Activated CD8-positive, alpha-beta memory T cell treated with anti-CD3 and anti-CD28 coated beads for 24 hours (primary cell): ENCODE data around the gene TEAD1.

ENCODE experiments used
- DNase-seq: peaks from one replicate; pipeline ENCODE4 v3.0.0-alpha.2; 2020

TEAD1 gene

DNA sequence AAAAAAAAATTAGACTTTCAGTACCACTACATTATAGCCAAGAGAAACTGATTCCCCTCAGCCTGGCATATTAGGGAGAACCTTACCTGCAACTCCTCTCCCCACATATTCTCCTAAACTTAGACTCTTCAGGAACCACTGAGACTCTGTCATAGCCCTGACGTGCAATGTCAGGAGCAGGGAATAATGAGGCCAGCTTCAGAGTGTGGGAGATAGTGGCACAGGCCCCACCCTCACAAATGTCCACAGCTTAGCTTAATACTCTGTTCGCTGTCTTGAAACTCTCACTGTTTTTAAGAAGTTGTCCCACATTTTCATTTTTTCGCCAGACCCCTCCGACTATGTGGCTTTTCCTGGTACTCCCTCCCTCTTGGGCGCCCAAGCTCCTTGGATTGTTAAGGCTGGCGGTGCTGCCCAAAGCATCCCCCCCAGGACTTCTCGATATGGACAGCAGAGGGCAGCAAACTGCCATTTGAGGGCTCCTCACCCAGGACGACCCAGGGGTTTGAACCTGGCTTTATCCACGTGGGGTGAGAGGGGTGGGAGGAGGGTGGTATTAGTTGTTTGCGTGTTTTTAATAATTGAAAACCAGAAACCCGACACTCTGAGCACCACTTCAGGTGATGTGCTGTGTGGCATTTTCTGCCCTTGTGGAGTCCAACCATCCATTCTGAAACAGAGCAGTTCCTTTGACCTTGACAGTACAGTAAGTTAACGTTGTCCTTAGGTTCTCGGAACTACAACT lies 289.7 kb downstream of the TEAD1 start:
- DNase-seq, result peak; percentile 84

DNA sequence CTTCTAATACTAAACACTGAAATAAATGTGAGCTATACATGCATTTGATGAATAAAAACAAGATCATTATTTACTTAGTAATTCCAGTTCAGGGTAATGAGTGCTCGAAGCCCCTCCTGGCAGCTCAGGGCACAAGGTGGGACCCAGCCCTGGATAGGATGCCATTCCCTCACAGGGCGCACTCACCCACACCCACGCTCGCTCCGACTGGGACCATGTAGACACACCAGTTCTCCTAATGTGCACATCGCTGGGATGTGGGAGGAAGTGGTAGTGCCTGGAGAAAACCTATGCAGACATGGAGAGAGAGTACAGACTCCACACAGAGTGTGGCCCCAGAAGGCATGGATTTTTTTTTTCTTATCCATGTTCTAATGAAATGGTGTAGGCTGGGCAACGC lies 290.4 kb downstream of the TEAD1 start:
- DNase-seq, result no peak

DNA sequence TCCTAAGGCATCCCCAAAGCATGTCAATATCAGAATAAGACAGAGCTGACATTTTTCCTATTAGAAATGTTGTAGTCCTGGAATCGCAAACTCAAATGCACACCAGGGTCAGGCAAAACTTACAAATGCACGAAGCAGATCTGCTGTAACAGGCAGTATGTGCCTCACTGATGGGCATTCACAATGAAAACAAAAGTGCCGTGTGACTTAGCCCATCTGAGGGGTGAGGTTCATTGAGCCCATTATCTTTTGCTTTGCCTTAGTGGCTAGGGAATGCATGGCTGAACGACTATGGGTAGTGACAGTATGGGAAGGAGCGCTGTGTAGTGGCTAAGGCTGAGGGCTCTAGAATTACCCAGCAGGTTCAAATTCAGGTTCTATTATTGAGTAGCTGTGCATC lies 291.8 kb downstream of the TEAD1 start:
- DNase-seq, result no peak

DNA sequence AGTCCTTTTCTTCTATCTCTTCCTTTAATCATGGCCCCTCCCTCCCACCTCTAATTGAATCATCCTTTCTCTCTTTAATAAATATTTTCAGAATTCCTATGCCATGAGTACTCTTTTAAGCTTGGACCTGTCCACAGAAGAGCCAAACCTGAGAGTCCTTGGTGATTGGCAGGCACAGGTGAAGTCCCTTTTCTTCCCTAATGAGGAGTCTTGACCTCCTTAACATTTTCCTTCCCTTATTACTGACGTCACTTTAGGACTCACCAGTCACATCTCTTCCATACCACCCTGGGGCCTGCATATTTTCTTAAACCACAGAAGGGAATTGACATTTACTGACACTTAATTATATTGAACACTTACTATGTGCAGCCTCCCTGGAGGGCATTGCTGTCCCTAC lies 293.9 kb downstream of the TEAD1 start:
- no peak for DNase-seq

DNA sequence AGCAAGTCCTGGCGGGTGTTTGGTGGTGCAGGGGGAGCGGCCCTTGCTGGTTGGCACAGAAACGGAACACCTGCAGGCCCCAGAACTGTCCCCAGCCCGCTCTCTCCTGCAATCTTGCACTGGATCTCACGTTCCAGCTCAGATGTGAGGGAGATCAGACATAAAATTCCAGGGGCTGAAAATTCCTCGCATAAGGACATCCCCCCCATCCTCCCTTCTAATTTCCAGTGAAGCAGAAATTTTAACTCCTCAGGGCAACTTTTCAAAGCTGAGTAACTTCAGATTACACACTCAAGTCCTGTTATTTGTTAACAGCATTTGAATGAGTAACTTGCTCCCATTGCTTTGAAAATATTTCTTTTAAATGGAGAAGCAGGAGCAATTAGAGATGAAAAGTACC lies 294.6 kb downstream of the TEAD1 start:
- no peak for DNase-seq

DNA sequence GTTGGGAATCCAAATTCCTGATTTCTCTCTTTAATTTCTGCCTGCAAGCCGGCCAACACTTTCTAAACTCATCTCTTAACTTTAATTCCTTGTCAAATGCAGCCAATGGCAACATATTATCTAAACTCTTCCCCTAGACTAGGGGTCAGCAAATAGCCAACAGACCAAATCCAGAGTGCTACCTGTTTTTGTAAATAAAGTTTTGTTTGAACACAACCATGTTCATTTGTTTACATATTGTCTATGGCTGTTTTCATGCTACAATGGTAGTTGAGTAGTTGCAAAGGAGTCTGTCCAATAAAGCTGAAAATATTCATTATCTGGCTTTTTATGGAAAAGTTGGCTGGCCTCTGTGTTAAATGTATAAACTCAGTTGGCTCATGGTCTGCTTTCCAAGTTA lies 297.7 kb downstream of the TEAD1 start:
- no peak for DNase-seq

DNA sequence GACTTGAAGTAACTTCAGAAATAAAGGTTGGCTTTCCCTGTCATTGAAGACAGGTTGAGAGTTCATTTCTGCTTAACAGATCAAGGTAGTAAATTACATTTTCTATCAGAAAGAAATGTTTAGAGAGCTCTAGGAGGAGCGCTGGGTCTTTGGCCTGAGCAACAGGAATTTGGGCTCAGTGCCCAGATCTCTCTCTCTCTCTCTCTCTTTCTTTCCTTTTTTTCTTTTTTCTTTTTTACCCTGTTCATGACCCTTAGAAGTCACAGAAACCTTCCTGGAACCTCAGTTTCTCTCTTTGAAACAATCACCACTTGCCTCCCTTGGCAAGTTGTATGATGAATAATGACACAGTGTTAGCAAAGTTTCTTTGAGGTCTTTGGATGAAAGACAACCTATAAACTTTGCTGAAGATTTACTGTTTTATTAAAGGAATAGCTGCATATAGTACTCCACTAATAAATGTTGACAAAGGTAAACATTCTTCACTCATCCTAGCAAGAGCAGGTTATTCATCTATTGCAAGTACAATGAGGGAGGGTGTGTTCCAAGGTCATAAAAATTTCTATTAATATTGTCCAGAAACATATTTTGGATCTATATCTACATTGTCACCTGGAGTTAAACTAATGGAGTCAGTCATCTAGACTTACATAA lies 299.4 kb downstream of the TEAD1 start:
- no peak for DNase-seq

DNA sequence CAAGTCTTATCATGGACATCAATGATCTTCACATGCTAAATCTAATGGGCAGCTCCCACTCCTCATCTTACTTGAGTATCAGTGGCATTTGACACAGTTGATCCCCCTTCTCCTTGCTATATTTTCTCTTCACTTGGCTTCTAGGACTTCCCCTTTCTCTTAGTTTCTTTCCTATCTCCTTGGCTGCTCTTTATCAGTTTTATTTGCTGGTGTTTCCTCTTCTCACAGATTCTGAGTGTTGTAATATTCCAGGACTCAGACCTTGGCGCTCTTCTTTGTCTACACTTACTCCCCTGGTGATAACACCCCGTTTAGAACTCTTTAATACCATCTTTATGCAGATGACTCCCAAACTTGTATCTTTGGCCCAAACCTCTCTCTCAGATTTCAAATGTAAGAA lies 301.0 kb downstream of the TEAD1 start:
- DNase-seq, result no peak

DNA sequence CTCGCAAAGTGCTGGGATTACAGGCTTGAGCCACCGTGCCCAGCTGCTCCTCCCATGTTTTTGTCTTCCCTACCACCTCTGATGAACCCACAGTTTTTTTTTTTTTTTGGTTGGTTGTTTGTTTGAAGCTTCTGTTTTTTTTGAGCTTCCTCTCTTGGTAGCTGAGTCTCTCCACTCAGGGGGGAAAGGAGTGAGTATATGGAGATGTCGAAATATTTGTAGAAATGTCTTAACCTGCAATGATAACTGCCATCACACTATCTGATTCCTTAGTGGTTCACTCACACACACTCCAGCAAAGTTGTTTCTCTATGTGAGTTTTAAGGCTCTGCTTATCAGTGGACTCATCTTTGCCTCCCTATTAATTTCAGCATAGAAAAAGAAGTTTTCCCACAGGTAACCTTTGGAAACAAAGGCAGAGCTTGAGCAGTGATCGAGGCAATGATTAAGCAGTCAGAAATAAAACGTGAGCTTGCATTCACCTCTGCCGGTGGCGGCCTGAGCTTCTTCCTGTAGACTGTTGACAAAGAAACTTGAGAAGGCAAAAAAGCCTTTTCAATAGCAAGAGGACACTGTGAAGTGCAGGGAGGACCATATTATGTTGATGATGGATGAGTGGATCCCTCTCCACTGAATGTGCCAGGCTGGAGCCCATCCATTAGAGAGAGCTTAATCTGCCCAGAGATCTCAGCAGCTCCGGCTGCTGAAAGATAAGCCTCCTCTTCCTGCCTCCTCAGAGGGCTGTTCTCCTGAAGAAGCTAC lies 305.9 kb downstream of the TEAD1 start:
- no peak for DNase-seq

DNA sequence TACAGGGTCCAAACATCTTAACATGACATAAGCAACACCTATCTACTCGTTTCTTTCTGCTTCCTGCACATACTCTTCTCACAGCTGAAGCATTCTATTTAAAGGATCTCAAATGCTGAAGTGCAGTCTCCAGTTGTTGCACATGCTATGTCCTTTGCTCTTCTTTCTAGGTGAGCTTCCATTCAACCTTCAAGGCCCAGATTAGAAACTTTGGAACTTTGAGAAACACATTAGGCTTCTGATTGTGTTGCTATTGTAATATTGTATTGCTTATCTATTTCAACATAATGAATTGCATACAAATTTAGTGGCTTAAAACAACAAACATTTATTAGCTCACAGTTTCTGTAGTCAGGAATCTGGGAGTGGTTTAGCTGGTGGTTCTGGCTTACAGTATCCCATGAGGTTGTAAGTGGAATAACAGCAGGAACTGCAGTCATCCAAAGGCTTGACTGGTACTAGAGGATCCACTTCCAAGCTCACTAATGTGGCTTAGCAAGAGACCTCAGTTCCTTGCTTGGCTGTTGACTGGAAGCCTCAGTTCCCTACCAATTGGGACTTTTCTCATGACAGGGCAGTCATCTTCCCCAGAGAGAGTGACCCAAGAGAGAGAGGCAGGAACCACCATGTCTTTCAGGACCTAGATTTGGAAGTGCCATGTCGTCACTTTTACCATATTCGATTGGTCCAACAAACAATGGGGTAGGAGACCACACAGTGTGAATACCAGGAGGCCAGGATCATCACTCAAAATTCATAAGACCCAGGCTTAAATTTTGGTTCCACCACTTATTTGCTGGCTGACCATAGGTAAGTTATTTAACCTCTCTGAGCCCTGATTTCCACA lies 307.7 kb downstream of the TEAD1 start:
- no peak for DNase-seq

DNA sequence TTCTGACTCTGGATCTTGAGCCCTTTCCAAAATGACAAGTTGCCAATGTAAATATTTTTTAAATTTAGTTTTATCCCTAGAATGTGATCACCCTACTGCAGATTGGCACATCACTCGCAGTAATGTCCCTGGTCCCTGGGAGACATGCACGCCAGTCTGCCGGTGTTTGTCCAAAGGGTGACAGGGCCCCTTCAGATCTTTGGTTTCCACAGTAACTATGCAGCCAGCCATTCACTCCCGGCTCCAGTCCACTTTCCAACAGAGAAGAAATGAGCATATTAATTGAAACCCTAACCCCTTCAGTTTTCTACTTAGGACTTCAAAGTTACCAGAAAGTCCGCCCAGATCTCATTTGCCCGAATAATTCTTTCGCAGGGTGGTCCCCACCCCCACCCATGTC lies 309.1 kb downstream of the TEAD1 start:
- DNase-seq, result no peak

DNA sequence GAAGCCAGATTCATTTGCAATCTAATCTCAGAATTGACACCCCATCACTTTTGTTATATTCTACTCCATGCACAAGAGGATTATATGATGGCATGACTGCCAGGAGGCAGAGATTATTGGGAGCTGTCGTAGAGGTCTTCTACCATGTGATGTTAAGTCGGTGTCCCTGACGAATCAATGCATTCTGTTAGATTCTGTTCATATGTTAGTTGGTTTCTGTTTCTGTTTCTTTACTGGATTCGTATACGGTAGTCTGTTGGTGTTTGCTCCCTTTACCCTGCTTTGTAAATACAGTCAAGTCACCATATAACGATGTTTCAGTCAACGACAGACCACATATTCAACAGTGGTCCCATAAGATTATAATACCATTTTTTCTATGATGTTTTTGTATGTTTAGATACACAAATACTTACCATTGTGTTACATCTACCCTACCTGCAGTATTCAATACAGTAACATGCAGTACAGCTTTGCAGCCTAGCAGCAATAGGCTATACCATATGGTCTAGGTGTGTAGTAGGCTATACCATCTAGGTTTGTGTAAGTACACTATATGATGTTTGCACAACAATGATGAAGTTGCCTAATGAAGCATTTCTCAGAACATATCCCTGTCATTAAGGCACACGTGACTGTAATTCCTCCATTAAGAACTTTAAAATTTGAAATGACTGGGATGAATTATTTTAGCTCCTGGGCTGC lies 312.1 kb downstream of the TEAD1 start:
- DNase-seq, result no peak

DNA sequence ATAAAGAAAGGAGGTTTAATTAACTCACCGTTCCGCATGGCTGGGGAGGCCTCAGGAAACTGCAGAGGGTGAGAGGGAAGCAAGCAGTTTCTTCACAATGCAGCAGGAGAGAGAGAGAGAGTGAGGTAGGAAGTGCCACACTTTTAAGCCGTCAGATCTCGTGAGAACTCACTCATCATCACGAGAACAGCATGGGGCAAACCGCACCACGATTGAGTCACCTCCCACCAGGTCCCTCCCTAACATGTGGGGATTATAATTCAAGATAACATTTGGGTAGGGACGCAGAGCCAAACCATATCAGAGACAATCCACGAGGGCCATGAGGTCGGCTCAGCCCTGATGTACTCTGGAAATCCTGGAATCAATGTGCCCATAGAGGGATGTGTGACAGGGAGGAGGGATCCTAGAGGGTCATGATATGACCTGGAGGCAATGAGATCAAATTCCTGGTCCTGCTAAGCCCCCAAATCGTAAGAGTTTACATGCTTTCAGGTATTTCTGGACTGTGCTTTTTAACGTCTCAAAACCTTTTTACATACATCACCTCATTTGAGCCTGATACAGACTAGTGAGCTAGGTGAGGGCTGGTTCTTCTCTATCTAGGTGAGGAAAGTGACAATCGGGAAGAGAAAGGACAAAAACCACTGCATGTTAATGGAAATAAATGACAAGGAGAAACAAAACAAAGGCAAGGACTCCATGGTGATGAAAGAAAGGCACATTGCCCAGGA lies 315.4 kb downstream of the TEAD1 start:
- DNase-seq, result no peak

DNA sequence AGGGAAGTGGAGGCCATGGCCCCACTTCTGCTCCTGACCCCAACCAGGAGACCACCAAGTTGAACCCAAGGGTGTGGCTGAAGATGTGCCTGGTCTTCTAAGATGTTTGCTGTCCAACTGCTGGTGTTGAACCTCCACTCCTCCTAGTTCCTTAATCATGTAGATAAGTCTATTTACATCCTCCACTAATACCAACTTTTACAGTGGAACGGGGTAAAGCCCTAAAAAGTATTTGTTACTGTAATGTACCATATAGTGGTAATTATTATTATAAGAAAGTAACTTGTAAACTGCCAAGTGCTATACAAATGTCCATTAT lies 315.9 kb downstream of the TEAD1 start:
- no peak for DNase-seq

DNA sequence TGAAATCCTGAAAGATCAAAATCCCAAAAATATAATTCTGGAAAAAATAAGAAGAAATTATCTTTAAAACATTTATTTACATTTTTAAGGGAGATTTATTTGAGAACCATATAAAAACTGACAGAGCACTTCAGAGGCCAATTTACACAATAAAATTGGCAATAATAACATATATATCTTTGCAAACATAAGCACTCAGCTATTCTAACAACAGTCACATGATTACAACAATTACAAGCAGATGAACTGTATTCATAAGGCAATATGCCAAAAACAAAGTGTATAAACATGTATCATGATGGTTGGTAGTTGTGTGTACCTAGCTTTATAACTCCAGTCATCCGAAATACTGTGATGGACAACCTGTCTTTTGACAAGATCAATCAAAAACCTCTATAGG lies 317.2 kb downstream of the TEAD1 start:
- DNase-seq, result no peak

DNA sequence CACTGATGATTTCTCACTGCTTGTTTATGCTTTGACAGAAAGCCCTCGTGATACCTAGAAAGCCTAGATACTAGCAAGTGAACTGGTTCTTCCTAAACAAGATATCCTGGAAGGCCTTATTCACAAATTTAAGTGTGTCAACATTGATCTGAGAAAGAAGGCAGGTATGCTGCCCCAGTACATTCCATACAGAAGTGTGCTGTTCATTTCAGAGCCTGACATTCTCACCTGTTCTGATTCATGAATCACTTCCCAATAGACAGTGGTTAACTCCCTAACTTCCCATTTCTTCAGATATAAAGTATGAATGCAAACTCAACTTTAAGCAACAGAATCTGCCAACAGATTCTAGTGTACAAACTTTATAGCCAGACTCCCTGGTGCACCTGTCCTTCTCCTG lies 319.4 kb downstream of the TEAD1 start:
- no peak for DNase-seq
